Right lobe of liver (tissue), 6 donors: Measurements from ENCODE around the gene LSP1. TPM values are rescaled to one million over a fixed set of nuclear protein-coding genes. Genes with fewer than 3 reads are reported as not detected.

ENCODE experiments used
- ATAC-seq, 4 donors: fragments of 200-7000 bp; cut with Tn5 transposase; one replicate each; pipeline ENCODE4 v1.9.1; 2020; ENCODE audit warnings: mild to moderate bottlenecking in 4 of 4, moderate library complexity in 4 of 4
- DNase-seq, 3 donors: peaks; one replicate each; pipeline ENCODE4 v3.0.0-alpha.2; 2020
- H3K27ac ChIP-seq, 3 donors: fragments of 200-600 bp; one replicate each; pipeline ENCODE4 v1.8.0; 2022
- H3K27me3 ChIP-seq, 2 donors: fragments of 200-600 bp; one replicate each; pipeline ENCODE4 v1.8.0; 2022
- H3K36me3 ChIP-seq, 4 donors: fragments of 200-600 bp; sonication (generic) in 1 of 4; one replicate each; pipeline versions ENCODE4 v1.5.1 to v1.8.0; 2017 to 2022; ENCODE audit warnings: control low read depth in 1 of 4
- H3K4me1 ChIP-seq, 4 donors: fragments of 200-600 bp; sonication (generic) in 1 of 4; one replicate each; pipeline versions ENCODE4 v1.5.1 to v1.8.0; 2017 to 2022; ENCODE audit warnings: control low read depth in 1 of 4
- H3K4me3 ChIP-seq, 3 donors: fragments of 200-600 bp; one replicate each; pipeline ENCODE4 v1.8.0; 2022
- H3K9me3 ChIP-seq, 4 donors: fragments of 200-600 bp; sonication (generic) in 1 of 4; one replicate each; pipeline versions ENCODE4 v1.5.1 to v1.8.0; 2017 to 2022; ENCODE audit warnings: control low read depth in 1 of 4
- CTCF ChIP-seq, 4 donors: fragments of 200-600 bp in 3 of 4; fragments of 450-650 bp in 1 of 4; IDR thresholded peaks; one replicate each; pipeline versions ENCODE4 v1.5.1 to v1.8.0; 2016 to 2022; ENCODE audit warnings: antibody characterized with exemption in 4 of 4, mild to moderate bottlenecking in 2 of 4
- POLR2A ChIP-seq: fragments of 450-650 bp; IDR thresholded peaks from one replicate; pipeline ENCODE4 v1.6.1; 2017; ENCODE audit warnings: antibody characterized with exemption, mild to moderate bottlenecking
- WGBS: methylation state at CpG from one replicate; pipeline ENCODE4 v1.1.6; 2018; ENCODE audit warnings: low coverage, low lambda C conversion rate; ENCODE audit not compliant: insufficient coverage; ENCODE audit errors: missing lambda C conversion rate; 5-methylcytosine and 5-hydroxymethylcytosine counted together
- intact Hi-C, 2 donors: fragments of 100-400 bp; cut with DNase I; formaldehyde crosslinking; loops; one replicate each; pipeline versions ENCODE4 v1.11.2 to v1.14.1; 2022
- total RNA-seq, 6 experiments: library from RNA; depleted of rRNA in 2 of 6; stranded (reverse); fragments of >200 nt in 2 of 6; fragmentation: NEBNext Ultra II Directional in 3 of 6; extraction: Animal tissue kit (Norgen Biotek cat#: 25700) in 3 of 6; gene quantifications; one replicate each; pipeline versions ENCODE4 v1.1.0 to v1.2.4, GENCODE V29; 2016 to 2023
- donor health status: DM: no; HTN: yes; CAD: no.
- donor health status: DM: no; HTN: no; CAD: no.
- donor health status: DM: no; HTN: no; CAD: no.
- donor health status: DM: no; HTN: yes; CAD: no.
- donor health status: DM: no; HTN: yes; CAD: no.

Gene LSP1
- total RNA-seq, 6 experiments from 2014 or later = 2.3 to 20.6 (median 8.8) TPM

- DNase-seq = peak; percentile 12 to 48 (median 41)
- no peak for TF ChIP-seq CTCF (IDR thresholded peaks at IDR 0.05)
- TF ChIP-seq POLR2A = no peak
- Histone ChIP-seq H3K36me3 (no peaks in the 10 kb centered on the region), H3K4me3 (no peak overlapping the region), H3K4me1 (no peaks in the 10 kb centered on the region), H3K27ac (no peak overlapping the region), H3K9me3 (no peaks in the 10 kb centered on the region), H3K27me3 (no peaks in the 10 kb centered on the region)
- WGBS = 100% methylated on average over 2 of the region's 13 CpGs
- intact Hi-C loops = loop anchor here in 1 of 2 donors (10.0 kb wide), 1 partner anchor 265 kb away; no protein-coding TSS in a partner anchor
- no peak for ATAC-seq
Observed at GRCh38 chr11:1879342-1879940, 26.6 kb downstream of the LSP1 start.

- intact Hi-C loops = loop anchor here in 1 of 2 donors (10.0 kb wide), 1 partner anchor 265 kb away; no protein-coding TSS in a partner anchor
- ATAC-seq (peak in 1 of 4 donors; percentile 6), DNase-seq (peak in 2 of 3 donors; percentile 44 to 57)
- Histone ChIP-seq H3K36me3 (no peaks in the 10 kb centered on the region), H3K9me3 (no peaks in the 10 kb centered on the region), H3K4me3 (no peak overlapping the region), H3K27ac (no peak overlapping the region), H3K4me1 (no peaks in the 10 kb centered on the region), H3K27me3 (no peaks in the 10 kb centered on the region)
- WGBS = 73% methylated on average over 3 of the region's 32 CpGs
- TF ChIP-seq POLR2A = no peak
- TF ChIP-seq CTCF (IDR thresholded peaks at IDR 0.05) = no peak
Observed at GRCh38 chr11:1879941-1880720, 27.2 kb downstream of the LSP1 start.

DNA sequence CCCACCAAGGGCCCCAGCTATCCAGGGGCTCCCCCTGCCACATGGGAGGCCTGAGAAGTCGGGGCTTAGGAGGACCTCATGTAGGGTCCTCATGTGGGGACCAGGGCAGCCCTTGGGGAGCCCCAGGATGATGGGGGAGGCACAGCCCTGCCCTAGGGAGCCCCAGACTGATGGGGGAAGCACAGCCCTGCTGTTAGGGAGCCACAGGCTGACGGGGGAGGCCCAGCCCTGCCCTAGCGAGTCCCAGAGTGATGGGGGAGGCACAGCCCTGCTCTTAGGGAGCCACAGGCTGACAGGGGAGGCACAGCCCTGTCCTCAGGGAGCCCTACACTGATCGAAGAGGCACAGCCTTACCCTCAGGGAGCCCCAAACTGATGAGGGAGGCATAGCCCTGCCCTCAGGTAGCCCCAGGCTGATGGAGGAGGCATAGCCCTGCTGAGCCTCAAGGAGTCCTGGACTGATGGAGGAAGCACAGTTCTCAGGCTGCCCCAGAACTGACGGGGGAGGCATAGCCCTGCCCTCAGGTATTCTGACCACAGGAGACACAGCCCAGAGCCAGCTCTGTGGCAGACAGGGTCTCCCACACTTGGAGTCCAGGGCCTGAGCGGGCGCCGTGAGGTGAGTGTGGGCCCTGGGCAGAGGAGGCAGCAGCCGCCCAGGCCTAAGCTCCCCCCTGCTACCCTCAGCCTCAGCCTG is 28.0 kb downstream of the LSP1 start:
- peak in 1 of 3 donors; percentile 42 for DNase-seq
- Histone ChIP-seq H3K9me3 (no peaks in the 10 kb centered on the region), H3K4me1 (no peaks in the 10 kb centered on the region), H3K36me3 (no peaks in the 10 kb centered on the region), H3K27ac (no peak overlapping the region), H3K27me3 (no peaks in the 10 kb centered on the region), H3K4me3 (no peak overlapping the region)
- TF ChIP-seq POLR2A (no peak), CTCF (IDR thresholded peaks at IDR 0.05) (no peak)
- ATAC-seq = peak in 1 of 4 donors; percentile 5
- intact Hi-C loops = no loop called here
- no CpG with 5 or more reads among the region's 9 CpGs for WGBS

DNA sequence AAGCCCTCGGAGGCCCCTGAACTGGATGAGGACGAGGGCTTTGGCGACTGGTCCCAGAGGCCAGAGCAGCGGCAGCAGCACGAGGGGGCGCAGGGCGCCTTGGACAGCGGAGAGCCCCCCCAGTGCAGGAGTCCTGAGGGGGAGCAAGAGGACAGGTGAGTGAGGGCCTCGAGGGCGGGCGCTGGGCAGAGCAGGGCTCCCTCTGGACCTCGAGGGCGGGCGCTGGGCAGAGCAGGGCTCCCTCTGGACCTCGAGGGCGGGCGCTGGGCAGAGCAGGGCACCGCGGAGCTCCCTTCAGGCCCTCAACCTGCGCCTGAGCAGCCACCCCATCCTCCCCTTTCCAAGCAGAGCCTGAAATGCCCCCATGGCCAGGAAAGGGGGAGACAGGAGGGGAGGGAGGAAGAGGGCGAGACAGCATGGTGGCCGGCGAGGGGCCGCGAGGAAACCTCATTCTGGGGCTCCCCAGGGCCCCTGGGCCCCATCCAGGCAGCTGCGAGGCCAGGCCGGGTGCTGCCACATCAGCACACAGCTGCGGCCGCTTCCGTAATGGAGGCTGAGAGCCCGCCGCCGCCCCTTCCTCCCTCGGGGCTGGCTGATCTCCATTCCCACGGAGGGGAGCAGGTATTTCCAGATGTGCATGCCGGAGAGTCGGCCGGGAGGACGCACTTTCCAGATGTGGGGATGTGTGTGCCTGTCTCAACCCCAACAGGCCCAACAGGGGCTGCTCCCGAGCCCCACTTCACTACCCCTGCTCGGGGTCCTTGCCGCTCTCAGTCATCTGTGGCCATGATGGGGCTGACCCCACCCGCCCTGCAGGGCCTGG is 28.8 kb downstream of the LSP1 start:
- Histone ChIP-seq H3K36me3 (no peaks in the 10 kb centered on the region), H3K9me3 (no peaks in the 10 kb centered on the region), H3K4me3 (no peak overlapping the region), H3K27me3 (no peaks in the 10 kb centered on the region), H3K27ac (no peak overlapping the region), H3K4me1 (no peaks in the 10 kb centered on the region)
- DNase-seq (peak in 1 of 3 donors; percentile 48), ATAC-seq (peak in 1 of 4 donors; percentile 17)
- intact Hi-C loops = no loop called here
- no peak for TF ChIP-seq POLR2A
- TF ChIP-seq CTCF (IDR thresholded peaks at IDR 0.05) = no peak
- 0% methylated on average over 3 of the region's 43 CpGs for WGBS
